ENCODE data around the gene FBN1.

Gene FBN1

DNA sequence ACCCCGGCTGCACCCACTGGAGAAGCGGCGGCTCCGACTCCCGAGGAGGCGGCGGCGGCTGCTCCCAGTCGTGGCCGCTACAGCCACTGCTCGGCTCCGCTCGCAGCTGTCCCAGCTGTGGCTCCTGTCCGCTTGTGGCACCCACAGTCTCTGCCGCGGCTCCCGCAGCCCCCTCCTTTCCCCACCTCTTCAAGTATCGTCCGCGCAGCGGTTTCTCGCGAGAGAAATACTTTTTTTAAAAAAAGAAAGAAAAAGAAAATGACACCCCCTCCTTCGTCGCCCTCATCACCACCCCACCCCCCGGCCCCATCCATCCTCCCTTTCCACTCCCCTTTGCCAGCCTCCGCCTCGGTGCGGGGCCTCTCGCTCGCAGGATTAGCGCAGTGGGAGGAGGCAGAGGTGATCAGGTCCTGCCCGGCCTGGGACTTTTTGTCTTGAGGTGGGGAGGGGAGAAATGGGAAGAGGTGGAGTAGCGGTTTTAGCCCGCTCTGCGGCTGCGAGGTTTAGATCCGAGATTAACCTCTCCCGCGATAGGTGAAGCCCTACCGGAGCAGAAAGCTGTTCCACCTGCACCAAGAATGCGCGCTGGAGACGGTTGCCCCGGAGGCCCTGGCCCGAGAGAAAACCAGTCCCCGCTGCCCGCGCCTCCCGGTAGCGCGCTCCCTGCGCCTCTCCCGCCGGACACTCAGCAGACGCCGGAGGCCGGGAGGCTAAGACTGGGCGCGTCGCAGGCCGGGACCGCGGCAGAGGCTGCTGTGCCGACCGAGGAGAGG lies at the start of gene FBN1:
FBN1 (minus strand) TSS at position 152 of the 773 bp plus-strand sequence. CDS start 940 bp downstream, outside the sequence.
- no peak for DNase-seq (ENCODE audit: low read depth)

DNA sequence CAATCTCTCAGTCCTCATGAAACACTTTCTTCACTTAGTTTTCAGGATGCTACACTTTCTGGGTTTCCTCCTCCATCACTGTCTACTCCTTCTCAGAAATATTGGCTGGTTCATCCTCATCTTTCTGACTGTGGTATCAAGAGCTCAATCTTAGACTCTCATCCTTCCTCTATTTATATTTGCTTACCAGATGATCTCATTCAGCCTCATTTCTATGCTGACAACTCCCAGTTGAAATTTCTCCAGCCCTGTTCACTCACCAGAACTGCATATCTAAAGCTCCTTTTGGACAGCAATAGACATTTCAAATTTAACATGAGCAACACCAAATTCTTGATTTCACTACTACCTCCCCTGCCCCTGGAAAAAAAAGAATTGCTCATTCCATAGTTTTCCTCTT lies 48.0 kb upstream of the FBN1 start:
- no peak for DNase-seq (ENCODE audit: low read depth)

DNA sequence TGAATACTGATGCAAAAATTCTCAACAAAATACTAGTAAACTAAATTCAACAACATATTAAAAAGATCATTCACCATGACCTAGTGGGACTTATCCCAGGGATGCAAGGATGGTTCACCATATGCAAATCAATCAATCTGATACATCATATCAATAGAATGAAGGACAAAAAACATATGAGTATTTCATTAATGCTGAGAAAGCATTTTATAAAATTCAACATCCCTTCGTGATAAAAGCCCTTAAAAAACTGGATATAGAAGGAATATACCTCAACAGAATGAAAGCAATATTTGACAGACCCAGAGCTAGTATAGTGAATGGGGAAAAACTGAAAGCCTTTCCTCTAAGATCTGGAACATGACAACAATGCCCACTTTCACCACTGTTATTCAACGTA lies 43.0 kb upstream of the FBN1 start:
- no peak for DNase-seq (ENCODE audit: low read depth)

DNA sequence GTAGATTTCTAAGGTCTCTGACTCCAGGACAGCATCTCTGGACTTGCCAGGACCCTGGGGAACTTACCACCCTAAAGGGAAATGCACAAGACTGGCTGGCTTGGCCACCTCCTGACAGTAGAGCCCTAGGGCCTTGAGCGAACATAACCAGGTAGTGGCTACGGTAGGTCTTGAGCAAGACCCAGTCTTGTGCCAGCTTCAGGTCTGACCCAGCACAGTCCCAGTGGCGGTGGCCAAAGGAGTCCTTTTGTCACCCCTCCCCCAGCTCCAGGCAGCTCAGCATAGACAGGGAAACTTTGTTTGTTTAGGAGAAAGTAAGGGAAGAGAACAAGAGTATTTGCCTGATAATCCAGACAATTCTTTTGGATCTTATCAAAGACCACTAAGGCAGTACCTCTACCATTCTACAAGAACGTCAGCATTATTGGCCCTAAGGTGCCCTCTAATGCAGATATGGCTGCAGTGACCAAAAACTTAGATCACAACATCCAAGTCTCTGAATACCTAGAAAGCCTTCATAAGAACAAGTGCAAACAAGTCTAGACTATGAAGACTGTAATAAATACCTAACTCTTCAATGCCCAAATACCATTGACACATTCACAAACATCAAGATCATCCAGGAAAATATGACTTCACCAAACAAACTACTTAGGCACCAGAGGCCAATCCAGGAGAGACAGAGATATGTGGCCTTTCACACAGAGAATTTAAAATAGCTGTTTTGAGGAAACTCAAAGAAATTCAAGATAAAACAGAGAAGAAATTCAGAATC lies 38.7 kb upstream of the FBN1 start:
- DNase-seq (ENCODE audit: low read depth) = no peak

DNA sequence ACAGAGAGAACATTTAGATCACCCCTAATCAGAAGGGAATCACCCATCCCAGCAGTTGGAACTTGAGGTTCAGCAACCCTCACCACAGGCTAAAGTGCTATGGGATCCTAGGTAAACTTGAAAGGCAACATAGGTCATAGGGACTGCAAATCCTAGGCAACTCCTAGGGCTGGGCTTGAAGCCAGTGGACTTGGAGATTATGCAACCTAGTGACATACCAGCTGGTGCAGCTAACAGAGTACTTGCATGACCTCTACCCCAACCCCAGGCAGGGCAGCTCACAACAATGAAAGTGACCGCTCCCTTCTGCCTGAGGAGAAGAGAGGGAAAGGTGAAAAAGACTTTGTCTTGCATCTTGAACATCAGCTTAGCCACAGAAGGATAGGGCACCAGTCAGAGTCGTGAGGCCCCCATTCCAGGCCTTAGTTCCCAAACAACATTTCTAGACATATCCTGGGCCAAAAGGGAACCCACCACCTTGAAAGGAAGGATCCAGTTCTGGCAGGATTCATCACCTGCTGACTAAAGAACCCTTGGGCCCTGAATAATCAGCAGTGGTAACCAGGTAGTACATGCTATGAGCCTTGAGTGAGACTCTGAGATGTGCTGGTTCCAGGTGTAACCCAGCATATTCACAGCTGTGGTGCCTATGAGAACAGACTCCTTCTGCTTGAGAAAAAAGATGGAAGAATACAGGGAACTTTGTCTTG lies 37.6 kb upstream of the FBN1 start:
- no peak for DNase-seq (ENCODE audit: low read depth)

DNA sequence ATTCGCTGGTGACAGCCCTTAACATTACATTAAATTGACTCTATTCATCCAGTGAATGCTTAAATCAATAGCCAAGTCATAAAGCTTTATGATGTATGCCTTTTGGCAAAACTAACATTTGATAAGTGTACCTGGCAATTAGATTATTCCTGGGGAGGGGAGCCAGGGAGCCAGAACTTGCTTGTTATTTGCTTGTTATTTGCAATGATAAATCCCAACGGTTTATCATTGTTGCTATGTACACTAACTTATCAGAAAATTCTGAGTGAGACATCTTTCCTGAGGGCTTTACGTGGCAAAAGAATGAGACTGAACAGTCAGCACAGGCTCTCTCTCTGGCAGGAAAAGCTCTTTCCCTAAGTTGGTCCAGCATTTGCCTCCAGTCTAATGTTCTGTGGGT lies 35.8 kb upstream of the FBN1 start:
- DNase-seq (ENCODE audit: low read depth) = no peak

DNA sequence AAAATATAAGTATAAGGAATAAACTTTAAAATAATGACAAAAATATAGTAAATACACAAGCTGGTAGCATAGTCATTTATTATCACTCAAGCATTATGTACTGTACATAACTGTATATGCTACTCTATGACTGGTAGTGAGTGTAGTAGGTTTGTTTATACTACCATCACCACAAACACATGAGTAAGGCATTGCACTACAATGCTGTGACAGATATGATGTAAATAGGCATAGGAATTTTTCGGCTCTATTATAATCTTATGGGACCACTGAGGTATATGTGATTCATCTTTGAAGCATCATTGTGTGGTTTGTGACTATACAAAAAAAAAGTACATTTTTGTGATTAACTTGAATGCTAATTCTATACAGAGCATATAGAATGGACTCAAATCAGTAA lies 35.3 kb upstream of the FBN1 start:
- no peak for DNase-seq (ENCODE audit: low read depth)

DNA sequence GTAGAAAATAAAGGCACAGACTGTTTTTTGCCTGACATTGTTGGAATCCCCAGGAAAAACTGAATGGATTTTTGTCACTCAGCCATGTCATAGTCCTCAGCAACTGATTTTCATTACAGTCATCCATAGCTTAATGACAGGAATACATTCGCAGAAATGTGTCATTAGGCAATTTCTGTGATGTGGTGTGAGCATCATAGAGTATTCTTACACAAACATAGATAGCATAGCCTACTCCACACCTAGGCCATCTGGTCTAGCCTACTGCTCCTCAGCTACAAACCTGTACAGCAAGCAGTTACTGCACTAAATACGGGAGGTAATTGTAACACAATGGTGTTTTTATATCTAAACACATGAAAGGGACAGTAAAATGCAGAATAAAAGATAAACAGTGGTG lies 34.4 kb upstream of the FBN1 start:
- DNase-seq (ENCODE audit: low read depth) = no peak

DNA sequence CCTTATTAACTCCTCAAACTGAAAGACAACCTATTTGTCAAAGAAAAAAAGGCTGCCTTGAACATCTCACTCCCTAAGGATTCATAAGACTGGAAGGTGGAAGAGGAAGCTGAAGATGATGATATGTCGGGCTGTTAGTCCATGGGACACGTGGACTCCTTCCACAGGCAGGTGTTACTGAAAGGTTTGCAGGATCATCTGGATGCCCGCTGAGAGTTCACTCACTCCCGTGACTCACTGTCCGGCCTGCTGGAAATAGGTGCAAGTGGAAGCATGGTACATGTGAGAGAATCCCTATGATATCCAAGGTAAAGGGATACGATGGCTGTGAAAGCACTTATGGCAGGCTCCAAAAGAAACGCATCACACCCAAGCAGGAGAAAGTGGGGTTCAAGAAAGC lies 33.3 kb upstream of the FBN1 start:
- no peak for DNase-seq (ENCODE audit: low read depth)

DNA sequence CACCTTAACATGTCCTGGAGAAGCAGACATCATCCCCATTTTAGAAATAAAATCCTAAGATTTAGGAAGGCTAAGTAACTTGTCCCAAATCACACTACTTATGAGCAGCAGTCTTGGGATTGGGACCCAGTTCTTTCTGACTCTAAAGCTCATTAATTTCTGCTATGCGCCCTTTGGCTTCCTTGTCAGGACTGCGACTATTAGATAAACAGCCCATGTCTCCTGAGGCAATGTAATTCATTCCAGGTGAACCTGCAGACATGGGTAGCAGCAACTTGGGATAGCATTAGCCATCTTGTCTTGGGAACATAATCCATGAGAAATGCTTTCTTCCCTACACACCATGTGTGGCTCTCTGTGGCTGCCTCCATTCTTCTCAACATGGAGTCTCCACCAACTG lies 32.3 kb upstream of the FBN1 start:
- DNase-seq (ENCODE audit: low read depth) = no peak

DNA sequence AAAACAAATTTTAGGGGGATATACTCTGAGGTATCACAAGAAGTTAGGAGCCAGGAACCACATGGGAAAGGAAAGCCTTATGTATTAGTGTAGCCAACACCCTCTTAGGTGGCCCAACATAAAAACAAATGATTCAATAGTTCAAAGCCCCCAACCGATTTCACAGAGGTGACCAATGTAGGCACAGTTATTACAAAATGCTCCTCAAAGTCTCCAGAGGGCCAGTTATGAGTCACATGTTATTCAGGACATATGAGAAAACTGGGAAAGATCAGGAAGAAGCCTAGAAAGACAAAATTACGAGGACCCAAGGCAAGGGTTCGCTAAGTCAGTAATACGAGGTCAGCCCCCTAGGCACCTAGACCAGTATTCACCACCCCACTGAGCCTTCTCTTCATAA lies 29.9 kb upstream of the FBN1 start:
- DNase-seq (ENCODE audit: low read depth) = no peak

DNA sequence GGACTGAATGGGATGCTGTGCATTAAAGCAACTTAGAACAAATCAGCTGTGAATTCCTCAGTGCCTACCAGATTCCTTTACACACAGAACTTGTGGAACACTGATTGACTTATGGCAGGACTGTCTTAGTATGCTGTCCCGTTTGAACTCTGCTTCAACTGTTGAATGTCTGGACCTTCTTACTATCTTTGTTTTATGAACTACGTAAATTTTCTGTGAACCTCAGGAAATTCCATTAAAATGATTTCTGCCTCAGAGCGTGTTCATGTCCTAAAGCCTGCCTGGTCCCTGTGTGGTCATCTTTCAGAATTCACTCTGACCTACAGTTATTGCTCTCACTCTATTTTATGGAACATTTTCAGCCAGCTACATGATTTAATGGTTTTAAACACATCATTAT lies 29.4 kb upstream of the FBN1 start:
- DNase-seq (ENCODE audit: low read depth) = no peak

DNA sequence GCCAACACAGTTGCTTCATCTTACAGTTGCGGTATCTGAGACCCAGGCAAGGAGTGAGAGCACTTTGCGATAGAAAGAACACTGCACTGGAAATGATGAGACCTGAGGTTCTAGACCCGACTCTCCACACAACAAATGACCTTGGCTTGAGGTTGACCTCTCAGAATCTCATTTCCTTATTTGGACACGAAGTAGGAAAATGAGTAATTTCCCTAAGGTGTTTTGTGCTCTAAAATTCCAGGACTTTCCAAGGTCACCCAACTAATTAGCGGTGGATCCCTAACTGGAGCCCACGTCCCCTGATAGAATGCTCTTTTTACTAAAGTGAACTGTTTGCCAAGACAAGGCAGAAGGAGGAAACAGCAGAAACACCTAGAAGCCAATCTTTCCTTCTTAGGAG lies 26.7 kb upstream of the FBN1 start:
- no peak for DNase-seq (ENCODE audit: low read depth)

DNA sequence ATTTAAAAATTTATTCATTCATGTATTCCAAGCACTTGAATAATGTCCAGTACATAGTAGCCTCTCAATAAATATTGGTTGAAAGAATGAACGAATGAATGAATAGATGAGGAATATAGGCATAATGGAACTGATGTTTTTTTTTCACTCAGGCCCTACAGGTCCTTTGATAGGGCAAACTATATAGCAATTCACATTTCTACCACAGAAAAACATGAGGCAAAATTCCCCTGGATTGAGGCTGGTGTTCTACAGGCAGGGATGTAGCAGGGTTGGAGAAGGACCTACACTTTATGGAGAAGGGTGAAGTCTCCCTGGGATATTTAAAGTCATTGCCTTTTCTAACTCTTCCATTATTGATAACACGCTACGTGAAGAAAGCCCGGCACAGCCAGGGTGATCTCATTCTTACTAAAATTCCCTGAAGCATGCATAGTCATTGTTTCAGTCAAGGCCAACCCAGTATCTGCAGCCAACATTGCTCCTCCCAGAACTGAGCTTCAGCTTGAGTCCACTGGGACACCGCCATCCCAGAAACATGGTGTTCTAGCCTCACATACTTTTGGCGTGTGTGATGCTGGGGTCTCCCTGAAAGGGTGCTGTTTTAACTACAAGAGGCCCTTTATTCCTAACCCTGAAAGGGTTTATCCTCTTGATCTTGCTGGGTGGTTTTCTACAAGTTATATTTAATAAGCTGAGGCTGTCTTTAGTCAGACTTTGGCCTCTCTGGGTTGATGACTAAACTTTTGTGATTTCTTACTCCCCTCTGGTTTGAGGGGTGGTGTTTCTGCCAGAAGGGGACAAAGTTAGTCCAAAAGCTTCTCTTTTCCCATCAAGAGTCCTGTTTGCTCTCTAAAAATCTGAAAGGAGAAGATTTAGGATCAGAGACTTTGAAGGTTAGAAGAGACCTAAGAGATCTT lies 25.9 kb upstream of the FBN1 start:
- DNase-seq (ENCODE audit: low read depth) = no peak

DNA sequence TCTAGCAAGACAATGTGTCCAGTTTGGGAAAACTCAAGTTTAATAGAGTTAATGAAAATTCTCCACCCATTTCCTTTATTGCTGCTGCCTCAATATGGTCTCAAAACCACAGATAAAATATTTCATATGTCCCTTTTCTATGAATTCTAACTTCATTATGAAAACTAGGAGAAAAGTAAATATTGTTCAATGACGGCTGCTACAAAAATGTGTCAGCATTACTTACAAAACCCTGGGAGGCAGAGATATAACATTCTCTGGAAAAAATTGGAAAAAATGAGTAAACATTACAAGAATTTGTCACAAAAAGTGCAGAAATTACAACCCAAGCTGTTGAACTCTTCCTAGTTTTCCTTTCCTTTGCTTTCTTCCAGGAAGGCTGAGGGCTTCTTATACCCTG lies 22.2 kb upstream of the FBN1 start:
- no peak for DNase-seq (ENCODE audit: low read depth)

DNA sequence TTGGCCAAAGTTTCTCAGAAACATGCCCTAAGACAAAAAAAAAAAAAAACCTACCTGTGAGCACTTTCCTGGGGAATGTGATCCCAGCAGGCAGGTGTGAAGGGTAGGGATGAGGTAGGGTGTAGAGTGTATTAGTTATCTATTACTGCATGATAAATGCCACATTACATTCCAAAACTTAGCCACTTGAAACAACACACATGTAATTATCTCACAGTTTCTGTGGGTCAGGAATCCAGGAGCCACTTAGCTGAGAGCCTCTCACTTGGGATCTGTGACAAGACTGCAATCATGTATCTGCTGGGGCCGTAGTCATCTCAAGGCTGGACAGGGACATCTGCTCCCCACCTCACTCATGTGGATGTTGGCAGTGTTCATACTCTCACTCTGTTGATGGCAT lies 18.9 kb upstream of the FBN1 start:
- no peak for DNase-seq (ENCODE audit: low read depth)

DNA sequence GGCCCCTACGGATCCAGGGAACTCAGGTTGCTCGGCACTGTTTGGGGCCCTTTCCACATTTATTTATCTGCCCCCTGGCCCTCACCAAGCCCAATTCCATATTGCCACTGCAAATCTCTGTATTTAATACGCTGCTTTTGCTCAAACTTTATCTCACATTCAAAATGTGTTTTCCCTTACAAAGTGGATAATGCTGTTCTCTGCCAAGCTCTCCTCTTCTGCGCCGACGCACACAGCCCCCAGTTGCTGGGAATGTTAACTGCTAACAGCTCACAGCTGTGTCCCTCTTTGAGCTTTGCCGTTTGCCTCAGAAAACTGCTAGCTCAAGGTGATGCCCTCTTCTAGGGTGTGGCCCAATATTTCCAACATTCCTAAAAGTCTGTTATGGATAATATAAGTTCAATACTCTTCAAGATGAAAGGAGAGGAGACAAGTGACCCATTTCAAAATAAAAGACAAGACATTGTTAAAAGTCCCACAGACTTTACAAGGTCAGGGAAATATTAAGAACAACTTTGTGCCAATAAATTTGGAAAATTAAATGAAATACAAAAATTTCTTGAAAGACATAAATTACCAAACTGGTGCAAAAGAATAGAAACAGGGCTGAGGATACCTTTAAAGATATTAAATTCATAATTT lies 12.6 kb upstream of the FBN1 start:
- DNase-seq (ENCODE audit: low read depth) = no peak

DNA sequence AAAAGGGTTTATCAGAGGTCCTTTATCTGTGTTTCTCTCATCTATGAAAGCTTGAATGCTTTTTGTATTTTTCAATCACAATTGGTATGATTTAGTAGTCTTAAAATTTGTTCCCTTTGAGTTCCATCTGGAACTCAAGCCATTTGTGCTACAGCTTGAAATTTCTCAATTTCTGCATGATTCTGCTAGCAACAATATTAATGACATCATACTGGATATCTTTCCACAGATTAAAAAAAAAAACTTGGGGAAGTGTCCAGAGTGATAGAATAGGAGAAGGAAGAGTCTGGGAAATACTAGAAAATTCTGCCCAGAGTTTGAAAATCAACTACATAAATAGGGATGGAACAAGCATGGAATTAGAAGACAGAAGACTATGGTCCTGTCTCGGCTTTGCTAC lies 9.3 kb upstream of the FBN1 start:
- DNase-seq (ENCODE audit: low read depth) = no peak

DNA sequence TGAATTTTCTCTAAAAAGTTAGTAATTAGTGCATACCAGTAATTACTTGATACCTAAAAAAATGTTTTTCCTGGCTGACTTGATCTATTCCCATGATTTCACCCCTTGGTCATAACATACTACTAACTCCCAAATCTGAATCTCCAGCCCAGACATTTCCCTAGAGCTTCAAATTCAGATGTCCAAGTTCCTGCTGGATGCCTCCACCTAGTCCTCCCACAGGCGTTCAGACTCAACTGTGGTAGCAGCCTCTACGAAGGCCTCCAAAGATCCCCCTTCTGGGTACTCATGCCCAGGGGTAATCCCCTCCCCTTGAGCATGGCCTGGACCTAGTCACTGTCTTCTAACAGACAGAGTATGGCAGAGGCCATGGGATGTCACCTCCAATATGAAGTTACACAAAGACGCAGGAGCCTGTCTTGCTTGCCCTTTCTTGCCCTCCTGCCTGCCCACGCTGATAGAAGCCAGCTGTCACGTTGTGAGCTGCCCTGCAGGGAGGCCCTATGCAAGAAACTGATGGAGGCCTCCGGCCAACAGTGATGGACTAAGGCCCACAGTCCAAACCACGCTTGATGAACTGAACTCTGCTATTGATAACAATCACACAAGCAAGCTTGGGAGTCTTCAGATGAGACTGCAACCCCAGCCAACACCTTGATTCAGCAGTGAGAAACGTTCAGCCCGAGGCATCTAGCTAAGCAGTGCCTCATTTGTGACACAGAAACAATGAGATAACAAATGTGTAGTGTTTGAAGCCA lies 8.6 kb upstream of the FBN1 start:
- DNase-seq (ENCODE audit: low read depth) = no peak

DNA sequence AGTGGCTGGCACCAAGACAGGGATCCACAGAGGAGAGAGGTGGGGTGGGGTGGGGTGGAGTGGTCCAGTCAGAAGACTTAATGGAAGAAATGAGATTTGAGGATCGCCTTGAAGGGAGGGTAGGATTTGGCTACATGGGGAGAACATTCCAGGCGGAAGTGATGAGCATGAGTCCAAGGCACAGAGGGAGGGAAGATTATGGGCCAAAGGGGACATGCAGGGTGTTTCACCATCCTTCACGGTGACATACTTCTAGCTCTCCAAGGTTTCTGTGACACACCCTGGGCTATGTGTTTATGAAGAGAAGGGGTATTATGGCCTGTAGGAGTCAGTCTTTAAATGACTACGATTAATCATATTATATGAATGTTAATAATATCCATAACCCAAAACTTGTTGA lies 7.7 kb upstream of the FBN1 start:
- no peak for DNase-seq (ENCODE audit: low read depth)
